ENCODE results near the gene C22orf23.

GRCh38 chr22:37967637-37968451 lies 14.4 kb upstream of the C22orf23 start:
- TF ChIP-seq CTCF (conservative IDR thresholded peaks at IDR 0.05) (no peak), ZFX (IDR thresholded peaks at IDR 0.05) (no peak)
